Measurements from ENCODE around the gene ZNF558. TPM values are rescaled to one million over a fixed set of nuclear protein-coding genes. Genes with fewer than 3 reads are reported as not detected.

Gene ZNF558
- total and polyA plus RNA-seq, 12 donors = 8.3 to 14.3 (median 11.3) TPM

Other genes starting within 250 kb of the ZNF558 start
- 10 to 100 TPM in 4 of 10 donors, 1 to 10 TPM in 6; 2.7 to 12.6 (median 7.1) TPM for gene ADAMTS10, start 221.6 kb downstream of the ZNF558 start, total RNA-seq
- 10 to 100 TPM in 1 of 2 donors, 1 to 10 TPM in 1; 9.1 to 34.5 TPM for gene ADAMTS10, start 221.6 kb downstream of the ZNF558 start, polyA plus RNA-seq
- gene NFILZ, start 201.7 kb downstream of the ZNF558 start, total RNA-seq = not detected
- not detected for gene NFILZ, start 201.7 kb downstream of the ZNF558 start, polyA plus RNA-seq
- not detected for gene ACTL9, start 133.5 kb downstream of the ZNF558 start, total RNA-seq
- not detected for gene ACTL9, start 133.5 kb downstream of the ZNF558 start, polyA plus RNA-seq
- gene OR2Z1, start 110.7 kb downstream of the ZNF558 start, total RNA-seq = not detected
- gene OR2Z1, start 110.7 kb downstream of the ZNF558 start, polyA plus RNA-seq = not detected
- not detected for gene MBD3L1, start 73 bp upstream of the ZNF558 start, total RNA-seq
- gene MBD3L1, start 73 bp upstream of the ZNF558 start, polyA plus RNA-seq = not detected
- under 1 TPM in 5 of 10 donors, not detected in 5; under 0.01 to 0.31 (median 0.07) TPM for gene MUC16, start 178.1 kb upstream of the ZNF558 start, total RNA-seq
- gene MUC16, start 178.1 kb upstream of the ZNF558 start, polyA plus RNA-seq = not detected

Measured in heart right ventricle (tissue), 12 donors.